Transverse colon (tissue), 3 donors: Measurements from ENCODE around the gene SMYD3.

Source experiments
- EP300 ChIP-seq: sonication (generic); formaldehyde crosslinking; IDR thresholded peaks from one replicate; pipeline ENCODE4 v1.6.1; 2017; ENCODE audit warnings: antibody characterized with exemption, low read depth
- POLR2AphosphoS5 ChIP-seq, 3 donors: sonication (generic); formaldehyde crosslinking; IDR thresholded peaks; one replicate each; pipeline ENCODE4 v1.6.1; 2016; ENCODE audit warnings: antibody characterized with exemption in 3 of 3

- no peak for TF ChIP-seq POLR2AphosphoS5 (IDR thresholded peaks at IDR 0.05)
- no peak for TF ChIP-seq EP300
Measured at GRCh38 chr1:246145900-246146299, 361.2 kb downstream of the SMYD3 start.
